KG1 (cell line): ENCODE data around the gene WWP2.

Experiments
- DNase-seq: peaks from one replicate; lab custom pipeline; 2025; lab: John Stamatoyannopoulos, UW

Gene WWP2

GRCh38 chr16:69859105-69859989 lies 97.2 kb downstream of the WWP2 start:
- DNase-seq = no peak

- DNase-seq = no peak
Measured at GRCh38 chr16:69860233-69861231, 98.4 kb downstream of the WWP2 start.

- DNase-seq = no peak
Measured at GRCh38 chr16:69861292-69862030, 99.3 kb downstream of the WWP2 start.

GRCh38 chr16:69863401-69864281 lies 101.5 kb downstream of the WWP2 start:
- no peak for DNase-seq

- no peak for DNase-seq
Measured at GRCh38 chr16:69865701-69866100, 103.6 kb downstream of the WWP2 start.

- DNase-seq = no peak
Measured at GRCh38 chr16:69867784-69868560, 105.8 kb downstream of the WWP2 start.

- DNase-seq = no peak
Measured at GRCh38 chr16:69870761-69871160, 108.6 kb downstream of the WWP2 start.

DNA sequence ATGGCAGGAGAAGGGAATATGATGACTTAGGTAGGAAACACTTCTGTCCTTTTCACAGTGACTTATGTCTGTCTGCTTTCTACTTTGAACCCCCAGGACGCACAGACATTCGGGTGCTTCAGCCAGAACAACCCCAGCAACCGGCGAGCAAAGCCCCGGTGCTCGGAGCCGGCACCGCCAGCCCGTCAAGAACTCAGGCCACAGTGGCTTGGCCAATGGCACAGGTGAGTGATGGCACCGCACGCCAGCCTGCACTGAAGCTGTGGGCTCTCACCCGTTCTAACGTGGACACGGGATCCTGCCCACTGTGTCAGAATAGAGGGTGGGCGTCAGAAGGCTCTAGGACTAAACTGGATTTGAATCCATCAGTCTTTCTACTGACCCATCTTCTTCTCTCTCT lies 109.6 kb downstream of the WWP2 start:
- DNase-seq = no peak

DNA sequence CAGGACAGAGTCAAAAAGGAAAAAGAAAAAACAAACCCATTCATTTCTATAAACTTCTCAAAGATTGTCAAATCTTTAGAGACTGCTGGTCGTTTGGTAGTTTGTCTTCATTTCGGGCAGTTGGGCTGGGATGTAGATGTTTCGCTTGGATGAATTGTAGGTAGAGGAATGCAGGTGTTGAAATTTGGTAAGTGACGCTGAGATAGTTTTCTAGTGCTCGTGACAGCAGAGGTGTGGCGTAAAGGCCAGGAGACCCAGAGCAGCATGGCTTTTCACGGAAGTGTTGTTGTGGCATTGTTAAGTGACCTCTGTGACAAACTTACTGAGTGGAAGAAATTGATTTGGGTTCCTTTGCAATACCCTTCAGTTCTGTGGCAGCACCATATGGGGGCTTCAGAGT lies 110.8 kb downstream of the WWP2 start:
- DNase-seq = no peak

DNA sequence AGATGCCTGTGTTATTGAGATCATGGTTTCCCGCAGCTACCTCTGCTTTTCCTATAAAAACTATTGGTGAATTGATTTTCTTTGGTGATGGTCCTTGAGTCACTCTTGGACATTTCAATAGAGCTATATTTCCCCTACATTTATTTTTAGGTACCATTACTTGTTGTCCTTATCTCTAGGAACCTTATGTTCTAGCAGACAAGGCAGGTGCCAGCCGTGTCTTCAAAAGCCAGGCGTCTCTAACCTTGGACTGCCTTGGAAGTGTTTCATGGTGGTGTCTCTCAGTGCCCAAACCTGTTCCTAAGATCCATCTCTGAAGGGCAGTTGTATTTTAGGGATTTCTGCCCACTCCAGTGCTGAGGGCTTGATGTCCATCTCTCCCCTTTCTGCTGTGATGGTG lies 111.7 kb downstream of the WWP2 start:
- DNase-seq = no peak

DNA sequence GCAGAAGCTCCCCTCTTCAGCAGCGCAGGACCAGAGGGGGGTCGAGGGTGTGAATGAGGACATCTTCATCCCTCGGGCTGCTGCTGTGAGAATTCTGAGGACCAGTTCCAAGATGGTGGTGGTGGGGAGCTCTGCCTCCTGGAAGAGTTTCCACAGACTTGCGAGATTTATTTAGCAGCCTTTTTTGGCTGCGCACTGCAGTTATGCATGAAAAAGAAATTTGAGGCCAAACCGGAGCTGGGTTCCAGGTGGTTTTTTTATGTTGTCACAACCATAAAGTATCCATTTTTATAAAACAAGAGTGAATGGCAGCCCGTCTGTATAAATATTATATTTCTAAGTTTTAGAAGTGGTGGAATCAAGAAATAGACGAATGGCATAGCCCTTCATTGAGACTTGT lies 112.1 kb downstream of the WWP2 start:
- DNase-seq = no peak

DNA sequence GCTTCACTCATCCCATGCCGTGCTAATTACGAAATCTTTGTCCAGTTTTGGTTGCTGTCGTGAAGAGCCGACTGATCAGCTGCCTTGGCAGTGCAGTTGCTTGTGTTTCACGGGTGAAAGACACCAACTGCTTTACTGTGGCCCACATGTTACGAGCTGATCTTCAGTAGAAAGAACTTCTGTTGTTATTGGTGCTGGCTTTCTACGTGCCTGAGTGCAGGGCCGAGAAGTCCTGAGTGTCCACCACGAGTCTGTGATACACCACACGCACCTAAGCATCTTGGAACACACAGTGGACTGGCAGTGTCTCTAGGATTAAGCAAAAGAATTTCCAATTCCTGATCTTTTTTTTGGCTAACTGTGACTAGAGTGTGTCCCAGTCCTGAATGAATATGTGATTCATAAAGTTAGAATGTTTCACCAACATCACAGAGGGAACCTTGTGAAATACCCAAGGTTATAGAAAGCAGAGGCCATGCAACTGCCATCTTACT lies 118.6 kb downstream of the WWP2 start:
- no peak for DNase-seq

GRCh38 chr16:69881141-69881540 lies 119.0 kb downstream of the WWP2 start:
- DNase-seq = no peak

- no peak for DNase-seq
Measured at GRCh38 chr16:69883744-69884143, 121.6 kb downstream of the WWP2 start.

- DNase-seq = no peak
Measured at GRCh38 chr16:69885722-69886121, 123.6 kb downstream of the WWP2 start.

DNA sequence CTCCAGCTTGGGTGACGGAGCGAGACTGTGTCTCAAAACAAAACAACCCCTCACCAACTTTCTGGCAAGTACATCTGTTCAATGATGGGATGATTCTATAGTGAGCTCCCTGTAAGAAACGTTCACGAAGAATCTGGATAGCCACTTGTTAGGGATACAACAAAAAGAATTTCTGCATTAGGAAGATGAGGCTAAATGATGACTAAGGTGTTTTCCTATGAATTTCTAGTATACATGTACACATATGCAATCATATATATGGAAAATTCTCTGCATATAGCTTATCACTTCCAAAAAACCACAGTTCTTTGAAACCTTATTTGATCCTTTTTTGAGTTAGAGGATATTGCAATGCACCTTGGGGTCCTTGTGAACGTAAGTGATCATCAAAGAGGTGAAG lies 124.6 kb downstream of the WWP2 start:
- no peak for DNase-seq

GRCh38 chr16:69888005-69888590 lies 126.0 kb downstream of the WWP2 start:
- no peak for DNase-seq

DNA sequence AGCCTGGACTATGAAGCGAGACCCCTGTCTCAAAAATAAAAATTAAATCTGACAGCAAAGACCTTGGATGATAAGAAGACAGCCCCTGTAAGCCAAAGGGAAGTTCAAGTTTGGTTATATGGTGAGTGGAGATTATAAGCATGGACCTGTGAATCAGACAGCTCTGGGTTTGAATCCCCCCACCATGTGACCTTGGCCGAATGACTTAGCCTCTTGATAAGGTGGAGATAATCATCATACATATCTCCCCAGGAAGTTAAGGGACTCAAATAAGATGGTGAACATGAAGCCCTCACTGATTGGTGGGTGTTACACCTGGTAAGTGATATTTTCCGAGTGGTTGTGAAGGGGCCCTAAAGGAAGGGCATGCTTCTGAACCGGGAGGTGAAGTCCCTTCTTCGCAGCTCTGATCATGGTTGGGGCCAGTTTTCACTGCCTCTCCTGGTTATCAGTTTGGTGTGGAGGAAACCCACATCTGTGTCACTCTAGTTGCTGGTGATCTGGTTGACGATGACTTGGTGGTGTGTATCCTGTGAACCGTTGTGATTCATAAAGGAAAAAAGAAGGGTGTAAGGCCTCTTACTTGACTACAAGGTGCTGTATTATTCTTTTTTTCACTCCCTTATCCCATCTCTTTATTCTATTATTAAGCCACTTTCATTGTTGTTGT lies 127.3 kb downstream of the WWP2 start:
- DNase-seq = no peak
